Activated CD4-positive, alpha-beta T cell treated with anti-CD3 and anti-CD28 coated beads for 48 hours (primary cell): ENCODE data around the gene OR10Z1.

Experiments
- DNase-seq: peaks from one replicate; pipeline ENCODE4 v3.0.0-alpha.2; 2020

The OR10Z1 gene

GRCh38 chr1:158604968-158605367, at the start of gene OR10Z1:
Gene OR10Z1 (plus strand): TSS chr1:158605268. CDS start chr1:158606439, 1,171 bp downstream.
- DNase-seq, result no peak

GRCh38 chr1:158559696-158560095, 45.4 kb upstream of the OR10Z1 start:
- DNase-seq, result no peak

GRCh38 chr1:158563853-158564252, 41.2 kb upstream of the OR10Z1 start:
- no peak for DNase-seq

DNA sequence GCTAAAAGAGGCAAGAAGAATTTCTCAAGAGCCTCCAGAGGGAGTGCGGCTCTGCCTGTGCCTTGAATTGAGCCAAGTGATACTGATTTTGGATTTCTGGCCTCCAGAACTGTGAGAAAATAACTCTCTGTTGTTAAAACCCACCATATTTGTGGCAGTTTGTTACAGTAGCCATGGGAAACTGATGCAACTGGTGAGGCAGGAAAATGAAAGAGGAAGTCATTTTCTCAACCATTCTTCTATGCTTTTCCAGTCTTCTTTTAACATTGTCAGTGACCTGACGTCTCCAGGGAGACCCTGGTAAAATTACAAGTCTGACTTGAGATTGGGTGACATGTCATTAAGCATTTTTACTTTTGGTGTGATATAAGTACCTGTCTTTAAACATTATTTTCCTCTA, 40.5 kb upstream of the OR10Z1 start:
- DNase-seq, result no peak

DNA sequence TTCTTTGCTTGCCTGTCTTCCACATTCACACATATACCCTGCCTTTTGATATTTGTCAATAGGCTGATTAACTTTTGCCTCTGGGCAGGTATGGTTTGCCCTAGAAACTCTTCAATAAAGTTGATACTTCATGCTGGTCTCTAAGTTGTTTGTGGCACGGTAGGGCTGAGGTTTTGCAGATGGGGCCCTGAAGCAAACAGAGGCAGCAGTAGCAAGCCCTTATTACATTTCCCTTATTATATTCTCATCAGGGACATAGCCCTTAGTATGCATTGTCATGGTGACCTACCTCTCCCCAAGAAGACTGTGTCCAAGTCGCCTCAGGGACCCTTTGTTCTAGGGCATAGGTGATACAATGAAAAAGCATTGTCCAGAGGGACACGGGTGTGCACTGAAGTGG, 34.6 kb upstream of the OR10Z1 start, which contains the start of gene OR6P1:
Gene OR6P1, minus strand, starts transcription at position 101 of the 400 bp plus-strand sequence. CDS start 6,976 bp downstream, outside the sequence.
- DNase-seq, result no peak

DNA sequence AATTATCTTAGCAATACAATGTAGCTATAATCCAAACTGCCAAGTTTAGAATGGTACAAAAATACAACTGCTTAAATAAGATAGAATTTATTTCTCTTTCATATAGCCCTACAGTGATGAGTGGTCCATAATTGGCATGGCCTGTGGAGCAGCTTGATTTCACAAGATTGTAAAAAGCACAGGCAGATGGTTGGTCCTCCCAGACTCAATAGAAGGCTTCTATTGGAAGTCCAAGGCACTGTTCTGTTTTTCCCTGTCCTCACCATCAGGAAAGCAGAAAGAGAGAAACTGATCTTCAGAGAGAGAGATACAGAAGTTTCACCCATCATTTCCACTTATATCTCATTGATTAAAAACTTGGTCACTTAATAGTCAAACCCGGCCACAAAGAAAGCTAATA, 32.8 kb upstream of the OR10Z1 start:
- no peak for DNase-seq

DNA sequence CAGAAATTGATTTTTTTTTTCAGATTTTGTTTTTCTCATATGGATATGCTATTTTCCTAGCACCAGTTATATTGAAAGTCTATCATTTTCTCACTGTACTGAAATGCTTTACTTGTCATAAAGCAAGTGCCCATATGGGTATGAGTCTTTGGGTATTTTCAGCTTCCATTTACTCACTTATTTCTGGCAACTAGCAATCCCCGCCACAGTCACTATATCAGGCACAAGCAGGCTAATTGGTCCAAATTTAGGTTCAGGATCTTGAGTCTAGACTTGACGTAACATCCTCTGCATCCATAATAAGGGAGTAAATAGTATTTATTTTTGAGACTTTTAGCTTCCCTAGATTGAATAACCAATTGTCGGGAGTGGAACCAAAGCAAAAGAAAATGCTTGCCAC, 27.5 kb upstream of the OR10Z1 start:
- no peak for DNase-seq

GRCh38 chr1:158579733-158580132, 25.3 kb upstream of the OR10Z1 start, which contains the start of gene OR10X1:
Gene OR10X1 (minus strand): TSS chr1:158579899. CDS start chr1:158579899, 0 bp downstream.
- no peak for DNase-seq

DNA sequence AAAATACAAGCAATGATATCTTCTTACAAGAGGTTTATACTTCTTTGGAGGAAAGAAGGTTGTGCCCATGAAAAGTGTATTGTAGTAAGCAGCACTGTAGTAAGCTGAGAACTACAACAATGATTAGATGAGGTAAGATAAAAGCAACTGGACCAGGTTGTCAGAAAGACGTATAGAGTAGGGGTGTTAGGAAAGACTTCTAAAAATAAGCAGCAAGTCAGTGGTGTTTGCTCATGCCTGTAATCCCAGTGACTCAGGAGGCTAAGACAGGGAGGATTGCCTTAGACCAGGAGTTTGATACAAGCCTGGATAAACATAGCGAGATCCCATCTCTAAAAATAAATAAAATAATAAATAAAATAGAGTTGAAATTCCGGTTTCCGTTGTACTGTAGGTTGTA, 21.1 kb upstream of the OR10Z1 start:
- DNase-seq, result no peak

DNA sequence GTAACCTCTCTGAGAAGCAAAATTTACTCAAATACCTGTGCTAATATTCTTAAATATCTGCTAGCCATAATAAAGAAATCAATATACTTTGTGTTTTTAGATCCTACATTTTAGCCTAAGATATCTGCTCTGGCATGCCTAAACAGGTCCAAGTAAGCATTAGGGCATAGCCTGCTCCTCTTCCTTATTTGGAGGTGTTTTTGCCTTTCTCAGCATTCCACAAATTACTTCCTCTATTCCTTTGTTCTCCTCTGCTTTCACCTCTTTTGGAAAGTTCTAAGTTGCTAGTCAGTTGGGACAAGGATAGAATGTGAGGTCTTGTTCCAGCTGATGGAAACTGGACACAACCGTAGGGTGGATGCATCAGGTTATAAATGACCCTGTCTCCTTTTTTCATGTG, 18.1 kb upstream of the OR10Z1 start:
- no peak for DNase-seq

- DNase-seq, result no peak
These were observed 4.3 kb upstream of the OR10Z1 start for GRCh38 chr1:158600735-158601134.

- no peak for DNase-seq
These were observed 2.2 kb downstream of the OR10Z1 start for GRCh38 chr1:158607296-158607695.

DNA sequence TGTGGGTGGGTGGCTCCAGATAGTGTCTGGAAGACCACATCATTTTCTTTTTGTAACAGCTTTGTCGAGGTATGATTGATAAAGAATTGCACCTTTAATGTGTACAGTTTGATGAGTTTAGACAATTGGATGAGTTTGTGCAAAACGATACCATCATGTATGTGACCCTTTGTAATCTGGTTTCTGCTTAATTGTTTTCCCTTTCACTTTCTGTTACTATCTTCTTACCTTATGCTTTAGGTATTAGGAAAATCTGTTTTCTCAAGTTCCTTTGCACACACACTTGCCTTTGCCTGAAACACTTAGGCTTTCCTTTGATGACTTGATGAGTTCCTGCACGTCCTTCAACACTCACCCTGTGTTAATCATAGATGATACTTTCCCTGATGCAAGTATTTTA, 6.8 kb downstream of the OR10Z1 start:
- DNase-seq, result no peak

DNA sequence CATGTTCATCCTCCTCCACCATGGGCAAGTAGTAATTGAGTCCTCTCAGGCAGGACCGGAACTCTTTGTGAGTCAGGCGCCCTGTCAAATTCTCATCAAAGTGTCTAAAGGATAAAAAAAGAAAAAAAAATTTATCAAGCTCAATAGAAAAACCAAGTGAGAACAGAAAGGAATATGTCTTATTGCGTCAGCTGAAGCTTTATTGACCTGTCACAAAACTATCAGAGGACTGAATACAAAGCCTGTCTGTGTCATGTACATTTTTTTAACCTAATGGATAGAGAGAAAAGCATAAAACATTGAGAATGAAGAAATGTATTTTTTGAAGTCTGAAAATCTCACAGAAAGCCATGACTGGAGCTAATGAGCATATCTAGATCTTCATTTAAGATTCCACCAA, 8.7 kb downstream of the OR10Z1 start:
- no peak for DNase-seq

DNA sequence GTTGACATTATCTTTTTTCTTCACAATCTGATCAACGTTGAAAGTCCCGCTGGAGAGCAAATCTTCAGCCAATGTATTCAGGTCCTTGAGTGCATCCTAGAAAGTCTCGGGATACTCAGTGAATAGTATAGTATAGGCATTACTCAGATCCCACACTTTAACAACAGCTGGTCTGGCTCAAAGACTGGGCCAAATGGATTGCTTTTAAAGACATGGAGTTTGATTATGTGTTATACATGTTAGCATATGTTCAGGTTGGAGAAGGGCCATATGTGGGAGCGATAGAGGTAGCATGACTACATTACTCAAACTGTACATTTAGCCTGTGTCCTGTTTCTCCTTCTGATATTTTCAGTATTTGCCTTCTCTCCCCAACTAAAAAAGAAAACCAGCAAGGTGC, 33.1 kb downstream of the OR10Z1 start:
- no peak for DNase-seq

DNA sequence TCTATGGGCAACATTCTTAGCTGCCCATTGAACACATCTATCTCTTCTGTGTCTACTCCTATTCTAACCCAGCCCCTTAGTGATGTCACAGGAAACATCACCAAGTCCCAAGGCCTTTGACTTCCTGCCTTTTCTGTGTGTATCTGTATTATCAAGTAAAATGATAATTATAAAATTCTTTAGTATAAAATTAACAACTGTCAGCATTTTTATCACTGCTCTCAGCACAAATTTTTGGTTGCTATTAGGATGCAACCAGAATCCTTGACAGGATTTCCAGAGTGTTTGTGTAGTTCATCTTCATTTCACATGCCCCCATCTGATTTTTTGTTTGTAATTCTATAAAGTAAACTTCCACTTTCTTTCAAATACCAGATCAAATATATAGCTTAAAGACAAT, 33.8 kb downstream of the OR10Z1 start:
- no peak for DNase-seq

DNA sequence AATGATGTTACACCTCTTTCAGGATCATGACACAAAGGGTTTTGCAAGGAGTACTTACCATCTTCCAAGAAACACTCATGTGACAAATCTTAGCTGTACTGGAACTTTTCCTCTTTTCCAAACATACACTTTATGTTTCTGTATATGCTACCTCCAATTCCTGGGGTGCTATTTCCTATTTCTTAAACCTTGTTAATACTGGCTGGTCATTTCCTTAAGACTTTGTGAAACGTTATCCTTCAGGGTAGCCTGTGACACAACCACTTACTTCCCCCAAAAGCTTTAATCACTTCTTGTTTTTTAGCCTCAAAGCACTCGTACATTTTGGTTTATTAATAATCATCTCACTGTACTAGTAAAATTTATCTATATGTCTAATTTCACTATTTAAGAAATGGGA, 39.4 kb downstream of the OR10Z1 start:
- no peak for DNase-seq

DNA sequence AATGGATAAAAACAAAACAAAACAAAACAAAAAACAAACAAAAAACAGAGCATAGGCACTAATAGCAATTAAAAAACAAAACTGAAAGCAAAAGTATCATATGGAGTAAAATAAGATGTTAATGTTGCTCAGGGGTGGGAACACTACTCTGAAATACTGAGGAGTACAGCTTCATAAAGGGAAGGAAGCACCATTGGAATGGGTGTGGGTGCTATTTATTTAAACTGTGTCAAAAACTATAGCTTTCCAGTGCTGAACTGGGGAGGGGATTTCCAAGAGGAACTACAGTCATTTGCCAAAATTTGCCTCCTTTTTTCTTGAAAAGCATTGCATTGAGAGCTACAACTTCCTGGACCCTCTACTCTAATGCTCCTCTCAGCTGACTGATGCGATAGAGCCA, 41.4 kb downstream of the OR10Z1 start:
- DNase-seq, result no peak

DNA sequence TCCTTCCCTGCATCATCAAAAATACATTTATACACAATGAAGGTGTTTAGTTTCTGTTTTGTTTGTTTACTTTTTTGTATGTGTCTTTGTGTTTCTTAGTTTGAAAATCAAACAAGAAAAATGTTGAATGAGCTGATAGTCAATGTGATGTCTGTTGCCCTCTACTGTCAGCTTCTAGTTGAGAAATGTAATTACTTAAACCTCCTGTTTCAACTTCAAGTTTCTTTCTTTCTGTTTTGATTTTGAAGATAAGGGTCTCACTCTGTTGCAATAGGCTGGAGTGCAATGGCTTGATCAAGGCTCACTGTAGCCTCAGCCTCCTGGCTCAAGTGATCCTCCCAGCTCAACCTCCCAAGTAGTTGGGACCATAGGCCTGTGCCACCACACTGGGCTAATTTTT, 44.0 kb downstream of the OR10Z1 start:
- no peak for DNase-seq

- DNase-seq, result no peak
These were observed 47.8 kb downstream of the OR10Z1 start for GRCh38 chr1:158652721-158653334.

DNA sequence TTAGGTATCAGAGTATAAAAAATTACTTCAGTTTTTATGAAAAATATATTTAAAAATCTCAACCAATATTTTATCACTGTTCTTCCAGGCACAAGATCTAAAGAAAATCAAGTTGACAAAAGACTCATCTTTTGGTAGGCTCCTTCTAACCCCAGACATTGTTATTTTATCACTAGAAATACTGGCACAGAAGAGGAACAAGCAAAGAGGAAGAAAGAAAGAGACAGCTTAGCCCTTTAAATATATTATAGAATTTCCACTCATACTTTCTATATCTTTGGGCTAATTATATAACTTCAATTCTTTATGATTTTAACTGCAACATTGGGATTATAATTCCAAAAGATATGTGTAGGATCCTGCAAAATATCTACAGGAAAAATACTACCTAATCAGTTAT, 49.0 kb downstream of the OR10Z1 start:
- no peak for DNase-seq

DNA sequence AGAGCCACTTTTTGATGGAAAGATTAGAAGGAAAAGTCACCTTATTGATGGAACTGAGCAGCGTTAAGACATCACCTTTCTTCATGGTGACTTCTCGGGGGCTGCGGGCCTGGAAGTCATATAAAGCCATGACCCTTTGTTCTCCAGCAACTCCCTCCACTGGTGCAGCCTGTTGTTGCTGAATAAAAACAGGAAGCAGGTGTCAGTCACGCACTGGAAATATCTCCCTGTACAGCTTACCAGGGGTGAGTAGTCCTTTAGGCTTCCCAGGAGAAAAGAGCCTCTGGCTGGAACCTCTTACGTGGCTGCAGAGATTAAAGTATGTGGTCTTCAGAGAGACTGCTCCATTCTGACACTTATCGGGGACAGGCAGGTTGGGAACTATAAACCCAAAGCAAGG, 49.5 kb downstream of the OR10Z1 start:
- DNase-seq, result no peak
